PC-9 (cell line): ENCODE data around the gene TBPL2. TPM values are rescaled to one million over a fixed set of nuclear protein-coding genes. Genes with fewer than 3 reads are reported as not detected.
"Not testable (repeated sequence)": the region's sequence is repeated elsewhere in the genome, so short reads cannot be mapped to it uniquely, and the experiment has no call there.

ENCODE experiments used
- BruUV-seq: library from RNA; stranded (reverse); fragments of 400-500 nt; replicated peaks from 2 replicates; lab custom pipeline; 2021; lab: Mats Ljungman, UMichigan
- CTCF ChIA-PET: fragments of 300-600 bp; sonication (Branson Sonifier 250); formaldehyde crosslinking; loops from one replicate; lab custom pipeline; 2022; ENCODE audit warnings: antibody characterized with exemption; lab: Charles Lee
- POLR2A ChIA-PET: fragments of 300-600 bp; sonication (Branson Sonifier 250); formaldehyde crosslinking; loops from one replicate; lab custom pipeline; 2022; ENCODE audit warnings: antibody characterized with exemption; ENCODE audit not compliant: unreplicated experiment; lab: Charles Lee
- DNase-seq, 2 experiments: peaks; one replicate each; pipeline versions ENCODE4 v3.0.0 to v3.0.0-alpha.2; 2015 to 2022; ENCODE audit warnings: mixed read lengths in 1 of 2
- H2AFZ ChIP-seq: fragments of 200-600 bp; sonication (generic); 2 replicates; pipeline ENCODE4 v1.8.1; 2017; ENCODE audit warnings: antibody characterized with exemption
- H3F3A ChIP-seq: fragments of 200-600 bp; sonication (generic); 2 replicates; pipeline ENCODE4 v1.8.1; 2017; ENCODE audit warnings: antibody characterized with exemption, mild to moderate bottlenecking, low read depth; ENCODE audit not compliant: insufficient read depth
- H3K27ac ChIP-seq: fragments of 200-600 bp; sonication (generic); 2 replicates; pipeline ENCODE4 v1.6.1; 2016; ENCODE audit warnings: mixed run types
- H3K27me3 ChIP-seq: fragments of 200-600 bp; sonication (generic); 2 replicates; pipeline ENCODE4 v1.6.1; 2016; ENCODE audit warnings: low read depth, mixed run types; ENCODE audit not compliant: insufficient read depth
- H3K36me3 ChIP-seq: fragments of 200-600 bp; sonication (generic); 2 replicates; pipeline ENCODE4 v1.6.1; 2016; ENCODE audit warnings: low read depth, mixed run types
- H3K4me1 ChIP-seq: fragments of 200-600 bp; sonication (generic); replicated peaks from 2 replicates; pipeline ENCODE4 v1.6.1; 2016; ENCODE audit warnings: mixed run types; ENCODE audit not compliant: insufficient read depth
- H3K4me2 ChIP-seq: fragments of 200-600 bp; sonication (generic); 2 replicates; pipeline ENCODE4 v1.6.1; 2017; ENCODE audit warnings: mixed run types
- H3K4me3 ChIP-seq: fragments of 200-600 bp; sonication (generic); 2 replicates; pipeline ENCODE4 v1.6.1; 2016; ENCODE audit warnings: mixed run types
- H3K79me2 ChIP-seq: fragments of 200-600 bp; sonication (generic); 2 replicates; pipeline ENCODE4 v1.6.1; 2017; ENCODE audit warnings: low read depth, mixed run types
- H3K9me2 ChIP-seq: fragments of 200-600 bp; sonication (generic); 2 replicates; pipeline ENCODE4 v1.8.1; 2017; ENCODE audit warnings: mild to moderate bottlenecking; ENCODE audit not compliant: insufficient read depth
- H3K9me3 ChIP-seq: fragments of 200-600 bp; sonication (generic); 2 replicates; pipeline ENCODE4 v1.8.1; 2016; ENCODE audit warnings: low read depth; ENCODE audit not compliant: insufficient read depth
- H4K20me1 ChIP-seq: fragments of 200-600 bp; sonication (generic); 2 replicates; pipeline ENCODE4 v1.8.1; 2017; ENCODE audit not compliant: insufficient read depth
- CTCF ChIP-seq: fragments of 200-600 bp; sonication (generic); conservative IDR thresholded peaks from 2 replicates; pipeline ENCODE4 v1.6.1; 2017; ENCODE audit warnings: mixed run types, antibody characterized with exemption, mild to moderate bottlenecking, moderate library complexity
- EZH2 ChIP-seq: fragments of 200-600 bp; sonication (generic); IDR thresholded peaks from 2 replicates; pipeline ENCODE4 v1.8.0; 2017; ENCODE audit warnings: antibody characterized with exemption, low read depth
- intact Hi-C: fragments of 100-400 bp; cut with micrococcal nuclease; formaldehyde crosslinking; loops from one replicate; pipeline ENCODE4 v1.10.0; 2022; ENCODE audit not compliant: unreplicated experiment
- total RNA-seq: library from RNA; stranded (reverse); gene quantifications from 2 replicates; pipeline ENCODE4 v1.2.3, GENCODE V29; 2021

Gene TBPL2
- total RNA-seq, 1 experiment from 2014 or later = not detected

DNA sequence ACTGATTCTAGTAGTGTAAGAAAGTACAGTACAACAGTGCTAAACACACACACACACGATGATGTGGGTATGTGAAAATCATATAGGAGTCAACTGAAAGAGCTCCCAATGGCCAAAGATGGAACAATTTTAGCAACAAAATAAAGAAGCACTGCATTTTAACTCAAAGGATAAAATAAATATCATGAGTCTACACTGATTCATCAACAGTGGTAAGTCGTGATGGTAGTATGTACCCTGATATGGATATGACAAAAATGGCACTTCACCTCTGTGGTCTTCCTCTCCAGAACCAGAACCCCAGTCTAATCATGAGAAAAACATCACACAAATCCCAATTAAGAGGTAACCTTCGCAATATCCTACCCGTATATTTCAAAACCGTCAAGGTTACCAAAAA is 41.4 kb upstream of the TBPL2 start:
- BruUV-seq = no TSS peak
- Histone ChIP-seq H3K27ac (no peak overlapping the region), H3K79me2 (no peaks in the 10 kb centered on the region), H3F3A (no peaks in the 10 kb centered on the region), H4K20me1 (no peaks in the 10 kb centered on the region), H3K27me3 (no peaks in the 10 kb centered on the region), H3K4me3 (no peak overlapping the region), H2AFZ (no peak overlapping the region), H3K9me2 (no peaks in the 10 kb centered on the region), H3K4me1 (no peaks in the 10 kb centered on the region), H3K9me3 (no peaks in the 10 kb centered on the region), H3K4me2 (no peak overlapping the region), H3K36me3 (no peaks in the 10 kb centered on the region)
- no peak for DNase-seq
- TF ChIP-seq CTCF = no peak
- TF ChIP-seq EZH2 = no peak
- ChIA-PET POLR2A (interaction anchor here (0.5 kb wide), 1 partner anchor 18 kb away, joined by 3 read pairs; no protein-coding TSS in a partner anchor), CTCF (no interaction called here)
- intact Hi-C loops = no loop called here

GRCh38 chr14:55477680-55478079 is 37.3 kb upstream of the TBPL2 start:
- DNase-seq = no peak
- no peak for TF ChIP-seq CTCF
- no peak for TF ChIP-seq EZH2
- ChIA-PET CTCF (no interaction called here), POLR2A (no interaction called here)
- BruUV-seq = no TSS peak
- H3K27me3 ChIP-seq = no peaks in the 10 kb centered on the region
- no peaks in the 10 kb centered on the region for H3K9me2 ChIP-seq
- no peaks in the 10 kb centered on the region for H3K4me1 ChIP-seq
- H3K4me2 ChIP-seq = no peak overlapping the region
- no peaks in the 10 kb centered on the region for H3K9me3 ChIP-seq
- H4K20me1 ChIP-seq = no peaks in the 10 kb centered on the region
- no peak overlapping the region for H2AFZ ChIP-seq
- no peak overlapping the region for H3K4me3 ChIP-seq
- H3K79me2 ChIP-seq = no peaks in the 10 kb centered on the region
- intact Hi-C loops = no loop called here
- no peaks in the 10 kb centered on the region for H3K36me3 ChIP-seq
- no peaks in the 10 kb centered on the region for H3F3A ChIP-seq
- H3K27ac ChIP-seq = no peak overlapping the region

GRCh38 chr14:55476448-55476847 is 36.0 kb upstream of the TBPL2 start:
- BruUV-seq, H3K27me3 ChIP-seq, POLR2A ChIA-PET: not testable (repeated sequence)

DNA sequence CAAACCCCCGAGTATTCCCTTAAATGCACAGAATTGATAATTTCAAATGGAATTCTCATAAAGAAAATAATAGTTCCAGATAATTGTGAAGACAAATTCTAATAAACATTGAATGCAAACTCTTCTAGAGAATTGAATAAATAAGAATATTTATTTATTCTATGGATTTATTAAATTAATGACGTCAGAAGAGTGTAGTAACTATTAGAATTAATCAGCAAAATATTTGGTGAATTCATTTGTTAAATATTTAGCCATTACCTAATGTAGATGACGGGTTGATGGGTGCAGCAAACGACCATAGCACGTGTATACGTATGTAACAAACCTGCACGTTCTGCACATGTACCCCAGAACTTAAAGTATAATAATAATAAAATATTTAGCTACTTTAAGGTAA is 33.4 kb upstream of the TBPL2 start:
- H3K36me3 ChIP-seq = no peaks in the 10 kb centered on the region
- intact Hi-C loops = no loop called here
- no peak overlapping the region for H3K4me3 ChIP-seq
- no peaks in the 10 kb centered on the region; the same call in 1 of the 2 replicates for H3K9me2 ChIP-seq
- ChIA-PET POLR2A (no interaction called here), CTCF (no interaction called here)
- H3K27ac ChIP-seq = no peak overlapping the region
- BruUV-seq = no TSS peak
- no peaks in the 10 kb centered on the region for H3K79me2 ChIP-seq
- H3K9me3 ChIP-seq = no peaks in the 10 kb centered on the region
- DNase-seq = no peak
- no peaks in the 10 kb centered on the region for H3F3A ChIP-seq
- no peak overlapping the region for H3K4me2 ChIP-seq
- no peak overlapping the region for H2AFZ ChIP-seq
- no peak for TF ChIP-seq CTCF
- TF ChIP-seq EZH2 = no peak
- H4K20me1 ChIP-seq = no peaks in the 10 kb centered on the region
- H3K4me1 ChIP-seq = no peaks in the 10 kb centered on the region
- no peaks in the 10 kb centered on the region for H3K27me3 ChIP-seq

More at GRCh38 chr14:55476448-55476847, 36.0 kb upstream of the TBPL2 start:
- CTCF ChIA-PET, H3K4me3 ChIP-seq, H3K79me2 ChIP-seq, H3K9me3 ChIP-seq, H3K27ac ChIP-seq, H3K9me2 ChIP-seq, H3K4me2 ChIP-seq, H3K4me1 ChIP-seq, intact Hi-C loops, H3K36me3 ChIP-seq, H2AFZ ChIP-seq, H3F3A ChIP-seq, DNase-seq, H4K20me1 ChIP-seq: not testable (repeated sequence)
